Muscle of leg (tissue), 9 donors: Measurements from ENCODE around the gene DNAJA3. TPM values are rescaled to one million over a fixed set of nuclear protein-coding genes. Genes with fewer than 3 reads are reported as not detected.

Experiments
- polyA plus RNA-seq, 8 donors: library from polyadenylated mRNA; unstranded; fragments of 120-200 nt; gene quantifications; one replicate each; pipeline versions ENCODE4 v1.2.1 to v1.2.3, GENCODE V29; 2013; ENCODE audit warnings: inconsistent platforms in 1 of 8, low replicate concordance in 1 of 8; ENCODE audit not compliant: insufficient read length in 8 of 8, insufficient read depth in 1 of 8
- total RNA-seq: library from RNA; stranded (reverse); fragments of 120-200 nt; gene quantifications from one replicate; pipeline ENCODE4 v1.2.4, GENCODE V29; 2013

Gene DNAJA3
- total and polyA plus RNA-seq, 9 donors = 23.8 to 33.5 (median 28.4) TPM

Other genes starting within 250 kb of the DNAJA3 start
- 365 TPM for gene SRL, start 183.8 kb upstream of the DNAJA3 start, total RNA-seq
- 100 to 1,000 TPM; 377 to 639 (median 502) TPM for gene SRL, start 183.8 kb upstream of the DNAJA3 start, polyA plus RNA-seq
- 7.0 TPM for gene TFAP4, start 152.8 kb upstream of the DNAJA3 start, total RNA-seq
- 10 to 100 TPM; 11.7 to 15.6 (median 13.5) TPM for gene TFAP4, start 152.8 kb upstream of the DNAJA3 start, polyA plus RNA-seq
- gene GLIS2, start 109.8 kb upstream of the DNAJA3 start, total RNA-seq = 6.5 TPM
- 10 to 100 TPM; 21.6 to 30.1 (median 25.8) TPM for gene GLIS2, start 109.8 kb upstream of the DNAJA3 start, polyA plus RNA-seq
- gene PAM16, start 74.5 kb upstream of the DNAJA3 start, total RNA-seq = 31.5 TPM
- gene PAM16, start 74.5 kb upstream of the DNAJA3 start, polyA plus RNA-seq = 10 to 100 TPM; 22.1 to 34.0 (median 27.2) TPM
- 24.9 TPM for gene VASN, start 54.0 kb upstream of the DNAJA3 start, total RNA-seq
- gene VASN, start 54.0 kb upstream of the DNAJA3 start, polyA plus RNA-seq = 10 to 100 TPM in 6 of 8 donors, 1 to 10 TPM in 2; 8.6 to 33.5 (median 15.8) TPM
- 15.3 TPM for gene CORO7, start 9.3 kb upstream of the DNAJA3 start, total RNA-seq
- 10 to 100 TPM; 20.4 to 31.4 (median 25.1) TPM for gene CORO7, start 9.3 kb upstream of the DNAJA3 start, polyA plus RNA-seq
- gene NMRAL1, start 48.8 kb downstream of the DNAJA3 start, total RNA-seq = 25.1 TPM
- 10 to 100 TPM; 13.1 to 24.0 (median 16.0) TPM for gene NMRAL1, start 48.8 kb downstream of the DNAJA3 start, polyA plus RNA-seq
- gene HMOX2, start 50.5 kb downstream of the DNAJA3 start, total RNA-seq = 44.6 TPM
- gene HMOX2, start 50.5 kb downstream of the DNAJA3 start, polyA plus RNA-seq = 10 to 100 TPM; 37.2 to 53.0 (median 47.8) TPM
- 16.3 TPM for gene CDIP1, start 112.9 kb downstream of the DNAJA3 start, total RNA-seq
- 10 to 100 TPM; 33.1 to 47.4 (median 38.2) TPM for gene CDIP1, start 112.9 kb downstream of the DNAJA3 start, polyA plus RNA-seq
- gene C16orf96, start 130.5 kb downstream of the DNAJA3 start, total RNA-seq = 0.53 TPM
- gene C16orf96, start 130.5 kb downstream of the DNAJA3 start, polyA plus RNA-seq = under 1 TPM; 0.29 to 0.91 (median 0.54) TPM
- gene UBALD1, start 189.0 kb downstream of the DNAJA3 start, total RNA-seq = 7.4 TPM
- 10 to 100 TPM; 18.2 to 24.5 (median 23.2) TPM for gene UBALD1, start 189.0 kb downstream of the DNAJA3 start, polyA plus RNA-seq
- 15.9 TPM for gene MGRN1, start 199.0 kb downstream of the DNAJA3 start, total RNA-seq
- gene MGRN1, start 199.0 kb downstream of the DNAJA3 start, polyA plus RNA-seq = 10 to 100 TPM; 32.9 to 50.7 (median 37.9) TPM